RPMI7951 (cell line): ENCODE measurements around the gene PACS2. TPM values are rescaled to one million over a fixed set of nuclear protein-coding genes. Genes with fewer than 3 reads are reported as not detected.

Source experiments
- DNase-seq: peaks from one replicate; pipeline ENCODE4 v3.0.0-alpha.2; 2012; ENCODE audit warnings: low read depth
- total RNA-seq: library from RNA; depleted of rRNA; stranded (reverse); fragments of >200 nt; shearing (Covaris generic); gene quantifications from 2 replicates; pipeline ENCODE4 v1.2.3, GENCODE V29; 2014

PACS2 gene
- total RNA-seq, 1 experiment from 2014 or later: 18.1 TPM

DNA sequence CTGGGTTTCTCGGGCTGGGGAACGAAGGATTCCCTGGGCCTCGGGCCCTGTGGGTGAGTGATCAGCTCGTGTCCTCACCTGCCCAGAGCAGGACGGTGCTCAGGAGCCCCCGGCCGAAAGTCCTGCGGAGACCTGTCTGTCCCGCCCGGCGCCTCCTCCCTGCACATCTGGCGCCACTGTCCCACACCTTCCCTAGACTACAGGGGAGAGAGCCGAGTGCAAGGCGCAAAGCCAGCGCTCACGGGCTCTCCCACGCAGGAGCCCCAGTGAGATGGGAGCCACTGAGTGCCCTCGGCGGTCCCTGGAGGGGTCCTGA lies 70.7 kb downstream of the PACS2 start:
- no peak for DNase-seq

DNA sequence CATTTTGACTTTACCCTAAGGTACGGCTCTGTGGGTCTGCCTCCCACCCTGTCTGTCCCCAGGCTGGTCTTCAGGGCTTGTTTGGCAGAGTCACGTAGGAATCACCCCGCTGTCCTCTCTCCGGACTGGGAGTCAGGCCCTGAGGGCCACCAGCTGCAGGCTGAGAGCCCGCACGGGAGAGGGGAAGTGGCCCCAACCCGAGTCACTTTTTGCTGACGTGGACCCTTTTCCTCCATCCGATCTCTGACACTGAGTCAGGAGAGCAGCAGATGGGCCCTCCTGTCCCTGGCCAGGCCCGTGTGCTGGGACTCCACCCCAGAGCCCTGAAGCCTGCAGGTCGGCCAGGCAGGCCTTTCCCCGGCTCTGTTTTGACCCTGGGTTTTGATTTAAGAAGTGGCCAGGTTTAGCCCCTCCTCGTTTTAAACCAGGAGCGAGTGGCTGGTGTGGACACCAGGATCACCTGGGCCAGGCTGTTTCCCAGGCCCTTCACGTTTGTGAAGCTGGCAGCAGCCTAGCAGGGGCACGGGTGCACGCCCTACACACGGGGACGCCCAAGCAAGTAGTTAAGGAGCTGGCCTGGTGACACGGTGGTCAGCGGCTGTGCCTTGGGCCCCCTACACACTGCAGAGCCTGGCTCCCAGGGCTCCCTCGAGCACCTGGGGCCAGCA lies 71.3 kb downstream of the PACS2 start:
- DNase-seq: no peak

DNA sequence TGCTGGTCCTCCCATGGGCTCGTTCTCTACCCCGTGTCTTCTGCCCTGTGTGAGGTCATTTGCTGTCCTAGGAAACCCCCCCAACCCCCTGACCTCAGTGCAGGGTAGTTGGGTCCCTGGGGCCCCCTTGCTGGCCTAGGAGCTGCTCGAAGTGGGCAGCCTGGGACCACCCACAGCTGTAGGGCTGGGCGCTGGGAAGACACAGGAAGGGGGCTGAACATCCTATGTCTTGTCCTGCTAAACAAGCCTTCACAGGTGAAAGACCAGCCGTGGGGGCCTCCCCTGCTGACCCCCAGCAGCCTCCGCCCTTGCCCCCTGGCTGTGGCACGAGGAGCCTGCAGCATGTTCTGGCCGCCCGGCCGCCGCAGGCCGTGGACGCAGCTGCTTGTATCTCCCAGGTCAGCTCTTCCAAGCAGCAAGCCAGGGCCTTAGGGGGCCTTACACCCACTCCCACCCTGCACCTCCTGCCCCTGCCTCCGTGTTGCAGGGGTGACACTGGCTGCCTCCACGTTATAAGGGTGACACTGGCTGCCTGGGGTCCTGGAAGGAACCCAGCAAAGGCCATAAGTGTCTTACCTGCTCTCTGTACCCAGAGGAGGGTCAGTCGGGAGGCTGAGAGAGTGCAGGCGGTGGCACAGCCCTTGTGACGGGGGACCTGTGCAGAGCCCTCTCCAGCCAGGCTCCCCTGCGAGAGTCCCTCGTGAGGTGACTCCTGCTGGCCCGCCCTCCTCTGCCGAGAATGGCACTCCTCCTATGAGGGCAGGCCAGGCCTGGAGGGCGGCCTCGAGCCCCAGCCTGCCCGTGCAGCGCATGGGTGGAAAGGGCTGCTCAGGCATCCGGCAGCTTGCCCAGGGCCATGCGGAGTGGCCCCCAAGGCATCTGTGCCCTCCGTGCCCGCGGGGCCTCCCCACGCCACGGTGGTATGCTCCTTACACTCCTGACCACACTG lies 72.3 kb downstream of the PACS2 start:
- DNase-seq: no peak

DNA sequence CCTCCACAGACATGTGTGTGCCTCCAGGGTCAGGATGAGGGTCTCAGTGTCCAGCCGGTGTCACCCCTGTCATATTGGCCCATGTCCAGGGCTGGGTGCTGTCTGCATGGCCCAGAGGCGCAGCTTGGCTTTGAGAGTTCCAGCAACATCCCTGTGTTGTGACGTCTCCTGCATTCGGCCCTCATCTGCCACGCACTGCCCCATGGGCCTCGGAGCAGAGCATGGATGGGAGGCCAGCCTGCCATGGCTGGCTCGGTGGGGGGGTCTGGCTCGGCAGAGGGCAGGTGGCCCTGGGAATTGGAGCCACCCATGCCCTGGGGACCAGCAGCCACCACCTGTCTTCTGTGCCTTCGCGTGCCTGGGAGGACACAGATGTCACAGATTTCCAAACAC lies 73.0 kb downstream of the PACS2 start:
- DNase-seq: no peak

DNA sequence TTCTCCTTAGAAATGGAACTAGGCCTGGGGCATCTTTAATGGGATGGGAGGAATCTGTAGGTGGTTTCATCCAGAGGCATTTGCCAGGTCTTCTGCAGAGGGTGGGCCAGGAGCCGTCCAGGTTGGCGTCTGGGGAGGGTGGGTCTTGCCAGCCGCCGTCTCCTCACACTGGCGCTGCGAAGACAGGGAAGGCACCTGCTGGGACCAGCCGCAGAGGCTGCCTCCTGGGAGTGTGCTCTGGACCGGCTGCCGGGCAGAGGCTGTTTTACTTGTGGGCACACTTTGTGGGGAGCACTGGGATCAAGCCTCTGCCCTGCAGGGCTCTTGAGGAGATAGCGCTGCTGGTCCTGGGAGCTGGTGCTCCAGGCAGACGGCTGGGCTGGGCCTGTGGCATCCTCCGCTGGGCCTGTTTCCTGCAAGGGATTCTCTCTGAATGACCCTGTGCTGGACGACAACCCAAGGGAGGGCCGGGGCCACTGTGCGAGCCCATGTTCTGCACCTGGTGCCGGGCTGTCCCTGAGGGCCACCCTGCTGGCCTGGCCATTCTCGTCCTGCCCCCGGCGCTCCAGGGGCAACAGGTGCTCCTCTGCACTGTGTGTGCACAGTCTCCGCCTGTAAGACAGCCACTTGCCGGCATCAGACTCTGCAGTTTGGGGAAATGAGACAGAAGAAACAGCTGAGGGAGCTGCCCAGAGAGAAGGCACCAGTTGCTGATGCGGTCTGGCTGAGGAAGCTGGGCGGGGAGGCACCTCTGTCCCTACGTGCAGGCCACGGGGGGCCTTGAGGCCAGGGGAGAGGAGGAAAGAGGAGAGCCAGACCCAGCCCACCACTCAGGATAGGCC lies 73.8 kb downstream of the PACS2 start:
- no peak for DNase-seq

DNA sequence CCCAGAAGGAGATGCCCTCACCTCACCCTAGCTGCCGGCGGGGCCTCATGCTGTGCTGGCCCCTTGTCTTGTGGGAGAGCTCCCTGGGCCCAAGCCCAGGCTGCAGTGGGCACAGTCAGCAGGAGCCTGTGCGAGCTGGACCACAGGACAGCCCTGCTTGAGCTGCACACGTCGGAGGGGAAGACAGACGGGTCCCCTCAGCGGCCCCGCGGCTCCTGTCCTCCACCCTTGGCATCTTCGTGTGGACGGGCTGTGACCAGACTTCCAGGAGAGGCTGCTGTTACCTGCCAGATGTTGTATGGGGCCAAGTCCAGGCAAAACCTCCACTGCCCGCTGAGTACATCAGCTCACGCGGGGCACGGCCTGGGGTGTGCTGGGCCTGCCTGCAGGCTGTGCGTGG lies 74.4 kb downstream of the PACS2 start:
- DNase-seq: no peak

DNA sequence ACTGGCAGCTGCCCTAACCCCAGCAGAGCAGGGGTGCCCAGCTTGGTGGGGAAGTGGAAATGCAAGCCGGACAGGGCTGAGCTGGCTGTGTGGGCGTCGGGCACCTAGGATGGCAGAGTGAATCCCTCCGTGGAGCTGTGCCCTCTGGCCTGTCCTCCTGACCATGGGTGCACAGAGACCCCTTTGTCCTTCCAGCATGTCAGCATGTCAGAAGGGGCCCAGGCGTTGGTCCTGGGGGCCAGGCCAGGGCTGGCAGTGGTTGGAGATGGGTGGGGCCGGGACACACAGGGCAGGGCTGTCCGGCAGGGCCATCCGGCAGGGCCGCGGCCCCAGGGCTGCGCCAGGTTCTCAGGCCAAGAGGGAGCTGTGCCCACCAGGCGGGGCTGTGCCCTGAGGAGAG lies 75.0 kb downstream of the PACS2 start:
- no peak for DNase-seq

DNA sequence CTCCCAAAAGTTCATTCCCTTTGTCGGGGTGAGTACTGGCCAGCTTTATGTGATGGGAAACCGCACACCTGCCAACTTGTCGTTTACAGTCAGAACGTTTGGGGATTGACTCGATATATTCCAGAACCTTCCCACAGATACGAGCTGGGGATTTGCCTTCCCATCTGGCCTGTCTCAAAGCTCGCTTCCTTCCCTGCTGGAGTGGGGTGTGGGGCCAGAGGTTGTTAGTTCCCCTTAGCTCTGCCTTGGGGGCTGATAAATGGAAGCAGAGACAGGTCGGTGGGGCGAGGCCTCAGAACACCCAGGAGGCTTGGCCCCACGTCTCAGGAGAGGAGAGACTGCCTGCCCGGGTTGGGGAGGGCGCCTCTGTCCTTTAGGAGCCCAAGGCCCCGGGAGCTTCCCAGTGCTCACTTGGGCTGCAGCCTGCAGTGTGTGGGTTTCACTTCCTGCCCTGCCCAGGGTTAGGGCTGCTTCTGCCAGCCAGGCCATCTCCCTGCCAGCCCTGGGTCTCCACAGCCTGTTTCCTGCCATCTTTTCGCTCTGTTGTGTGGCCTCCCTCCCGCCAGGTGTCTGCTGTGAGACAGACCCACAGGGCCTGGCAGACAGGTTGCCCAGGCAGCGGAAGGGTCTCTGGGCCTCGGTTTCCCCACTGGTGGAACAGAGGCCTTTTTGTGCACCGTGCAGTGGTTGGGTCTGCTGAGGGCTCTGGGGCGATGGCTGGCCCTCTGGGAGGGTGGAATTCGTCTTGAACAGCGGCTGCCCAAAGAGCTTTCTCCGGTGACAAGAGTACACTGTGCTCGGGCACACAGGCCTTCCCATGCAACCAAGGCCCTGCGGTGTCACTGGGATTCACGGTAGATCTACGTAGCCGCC lies 75.7 kb downstream of the PACS2 start:
- DNase-seq: no peak

DNA sequence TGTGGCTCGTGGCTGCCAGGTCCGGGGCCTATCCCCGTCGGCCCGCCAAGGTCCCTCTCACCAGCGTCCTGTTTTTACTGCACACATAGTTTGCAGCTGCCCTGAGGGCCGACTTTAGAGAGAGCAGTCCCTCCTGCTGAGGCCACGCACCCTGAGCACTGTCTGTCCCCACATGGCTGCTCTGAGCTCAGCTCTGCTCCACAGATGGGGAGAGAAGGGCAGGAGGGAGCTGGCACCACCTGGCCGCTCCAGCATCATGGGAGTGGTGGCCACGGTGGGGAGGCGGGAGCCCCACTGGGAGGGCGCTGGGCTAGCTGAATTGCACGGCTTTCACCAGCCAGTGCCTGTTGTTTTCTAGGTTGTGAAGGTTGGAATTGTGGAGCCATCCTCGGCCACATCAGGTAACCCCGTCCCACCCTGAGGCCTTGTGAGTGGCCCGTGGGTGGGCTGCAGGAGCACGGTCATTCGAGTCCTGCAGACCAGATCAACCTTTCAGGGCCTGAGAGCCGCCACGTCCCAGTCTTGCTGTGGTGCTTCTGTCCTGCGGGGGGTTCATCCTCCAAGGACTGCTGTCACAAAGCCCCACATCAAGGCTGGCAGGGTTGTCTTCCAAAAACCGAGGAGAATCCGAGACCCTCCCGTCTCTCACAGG lies 76.4 kb downstream of the PACS2 start:
- DNase-seq: no peak

DNA sequence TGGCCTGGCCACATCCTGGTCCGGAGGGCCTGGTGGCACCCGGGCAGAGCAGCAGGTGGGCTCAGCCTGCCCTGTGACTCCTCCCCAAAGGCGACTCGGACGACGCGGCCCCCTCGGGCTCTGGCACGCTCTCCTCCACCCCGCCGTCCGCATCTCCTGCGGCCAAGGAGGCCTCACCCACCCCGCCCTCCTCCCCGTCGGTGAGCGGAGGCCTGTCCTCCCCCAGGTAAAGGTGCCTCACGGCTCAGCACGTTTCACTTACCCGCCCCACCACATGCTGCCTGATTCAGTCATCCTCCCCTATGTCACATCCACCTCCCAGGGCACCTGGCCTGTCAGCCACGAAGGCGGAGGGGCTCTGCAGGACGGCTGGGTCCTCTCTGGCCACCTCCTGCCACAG lies 77.0 kb downstream of the PACS2 start:
- DNase-seq: no peak

DNA sequence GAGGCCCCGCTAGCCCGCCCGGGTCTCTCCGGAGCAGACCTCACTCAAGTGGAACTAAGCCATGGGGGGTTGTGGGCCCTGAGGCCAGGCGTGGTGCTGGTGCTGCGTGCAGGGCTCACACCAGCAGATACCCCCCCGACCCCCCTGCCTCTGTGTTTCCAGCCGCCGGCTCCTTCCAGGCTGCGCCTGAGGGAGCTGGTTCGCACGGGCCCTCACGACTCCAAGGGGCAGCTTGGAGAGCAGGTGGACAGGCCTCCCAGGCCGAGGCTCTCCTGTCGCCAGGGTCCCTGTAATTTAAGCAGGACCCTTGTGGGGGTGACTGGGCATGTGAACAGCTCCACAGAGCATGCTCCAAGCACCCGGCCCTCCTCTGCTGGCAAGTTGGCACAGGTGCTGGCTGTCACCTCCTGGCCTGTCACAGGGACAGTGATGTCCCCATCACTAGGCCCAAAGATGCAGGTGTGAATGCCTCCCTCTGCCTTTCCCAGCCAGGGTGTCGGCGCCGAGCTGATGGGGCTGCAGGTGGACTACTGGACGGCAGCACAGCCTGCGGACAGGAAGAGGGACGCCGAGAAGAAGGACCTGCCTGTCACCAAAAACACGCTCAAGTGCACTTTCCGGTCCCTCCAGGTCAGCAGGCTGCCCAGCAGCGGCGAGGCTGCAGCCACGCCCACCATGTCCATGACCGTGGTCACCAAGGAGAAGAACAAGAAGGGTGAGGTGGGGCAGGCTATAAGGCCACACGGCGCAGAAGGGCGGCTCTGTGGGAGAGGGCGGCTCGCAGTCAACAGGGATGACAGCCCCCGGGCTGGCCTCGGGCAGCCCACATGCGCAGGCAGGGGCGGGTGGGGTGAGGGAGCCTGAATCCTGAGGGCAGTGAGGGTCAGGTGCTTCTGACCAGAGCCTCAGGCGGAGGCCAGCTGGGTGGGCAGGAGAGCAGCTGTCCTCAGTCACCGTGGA lies 77.9 kb downstream of the PACS2 start:
- no peak for DNase-seq

DNA sequence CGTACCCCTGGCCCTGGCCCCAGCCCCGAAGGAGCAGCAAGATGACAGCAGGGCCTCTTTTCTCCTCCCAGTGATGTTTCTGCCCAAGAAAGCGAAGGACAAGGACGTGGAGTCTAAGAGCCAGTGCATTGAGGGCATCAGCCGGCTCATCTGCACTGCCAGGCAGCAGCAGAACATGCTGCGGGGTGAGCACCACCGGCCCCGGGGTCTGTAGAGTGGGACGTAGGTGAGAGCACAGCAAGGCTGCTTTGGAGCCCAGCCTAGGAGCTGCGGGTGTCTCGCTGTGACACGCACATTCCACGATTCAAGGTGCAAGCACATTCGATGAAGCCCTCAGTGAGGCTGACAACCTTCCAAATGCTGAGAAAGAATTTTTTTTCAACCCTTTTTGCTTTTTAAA lies 78.6 kb downstream of the PACS2 start:
- DNase-seq: no peak

DNA sequence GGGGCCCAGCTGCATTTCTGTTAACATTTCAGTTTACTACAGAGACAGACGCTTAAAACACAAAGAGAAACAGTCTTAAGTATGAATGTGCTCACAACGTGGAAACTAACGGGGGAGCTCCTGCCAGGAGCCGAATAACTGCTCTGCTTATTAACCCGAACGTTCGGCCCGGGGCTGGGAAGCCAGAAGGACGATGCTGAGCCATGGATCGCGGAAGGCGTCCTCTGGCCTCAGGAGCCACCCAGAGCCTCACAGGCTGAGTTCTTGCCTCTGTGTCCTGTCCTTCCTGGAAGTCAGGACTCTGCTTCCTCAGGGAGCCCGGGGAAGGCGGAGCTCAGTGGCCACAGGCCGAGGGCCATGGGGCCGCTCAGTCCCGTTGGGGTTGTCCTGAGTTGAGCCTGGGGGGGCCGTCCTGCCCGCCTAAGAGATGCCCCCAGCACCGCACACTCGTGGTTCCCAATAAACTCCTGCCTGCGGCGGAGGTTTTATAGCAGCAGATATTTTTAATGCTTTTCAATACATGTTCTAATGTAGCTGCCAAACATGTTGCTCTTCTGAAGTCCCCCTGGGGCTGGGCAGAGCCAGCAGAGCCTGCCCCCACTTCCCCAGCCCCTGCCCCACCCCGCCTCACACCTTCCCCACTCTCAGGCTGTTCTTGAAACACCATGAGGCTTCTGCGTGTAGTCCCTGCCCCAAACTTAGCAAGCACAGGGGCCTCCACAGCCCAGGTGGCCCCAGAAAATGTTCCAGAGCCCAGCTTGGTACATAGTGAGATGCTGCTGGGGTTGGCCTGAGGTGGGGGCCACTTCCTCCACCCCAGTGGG lies 80.4 kb downstream of the PACS2 start:
- no peak for DNase-seq

DNA sequence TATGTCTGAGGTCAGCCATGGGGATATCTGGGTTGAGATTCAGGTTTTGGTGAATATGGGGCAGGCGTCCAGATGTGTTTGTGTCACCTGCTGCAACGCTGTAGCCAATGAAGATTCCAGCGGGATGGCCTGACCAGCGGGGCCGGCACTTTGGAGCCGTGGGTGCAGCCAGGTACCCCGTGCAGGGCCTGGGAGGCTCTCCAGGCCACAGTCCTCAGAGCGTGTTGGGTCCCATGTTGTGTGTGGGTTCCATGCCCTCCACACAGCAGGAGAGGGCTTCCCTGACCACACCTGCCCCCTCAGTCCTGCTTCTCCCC lies 80.9 kb downstream of the PACS2 start:
- DNase-seq: no peak

DNA sequence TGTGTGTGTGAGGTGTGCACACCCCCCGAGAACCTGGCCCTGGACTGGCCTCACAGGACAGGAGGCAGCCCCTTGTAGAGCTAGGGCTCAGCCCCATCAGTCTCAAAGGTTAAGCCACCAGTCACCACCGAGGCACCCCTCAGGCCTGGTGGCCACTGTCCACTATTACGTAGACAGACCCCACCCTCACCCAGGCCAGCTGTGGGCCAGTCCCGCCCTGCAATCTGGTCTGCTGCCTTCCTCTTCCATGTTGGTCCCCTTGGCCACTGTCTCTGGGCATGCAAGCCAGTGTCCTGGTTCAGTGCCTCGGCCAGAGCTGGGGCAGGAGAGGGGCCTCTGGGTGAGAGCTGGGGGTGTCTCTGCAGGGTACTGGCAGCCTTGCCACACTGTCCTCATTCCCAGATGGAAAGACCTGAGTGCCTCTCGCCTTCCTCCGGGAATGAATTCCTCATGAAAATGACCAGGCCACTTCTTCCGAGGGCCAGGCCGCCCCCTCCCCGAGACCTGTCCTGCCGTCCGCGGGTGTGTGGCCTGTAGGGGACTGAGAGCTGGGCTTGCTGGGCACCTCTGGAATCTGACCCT lies 82.9 kb downstream of the PACS2 start:
- no peak for DNase-seq

DNA sequence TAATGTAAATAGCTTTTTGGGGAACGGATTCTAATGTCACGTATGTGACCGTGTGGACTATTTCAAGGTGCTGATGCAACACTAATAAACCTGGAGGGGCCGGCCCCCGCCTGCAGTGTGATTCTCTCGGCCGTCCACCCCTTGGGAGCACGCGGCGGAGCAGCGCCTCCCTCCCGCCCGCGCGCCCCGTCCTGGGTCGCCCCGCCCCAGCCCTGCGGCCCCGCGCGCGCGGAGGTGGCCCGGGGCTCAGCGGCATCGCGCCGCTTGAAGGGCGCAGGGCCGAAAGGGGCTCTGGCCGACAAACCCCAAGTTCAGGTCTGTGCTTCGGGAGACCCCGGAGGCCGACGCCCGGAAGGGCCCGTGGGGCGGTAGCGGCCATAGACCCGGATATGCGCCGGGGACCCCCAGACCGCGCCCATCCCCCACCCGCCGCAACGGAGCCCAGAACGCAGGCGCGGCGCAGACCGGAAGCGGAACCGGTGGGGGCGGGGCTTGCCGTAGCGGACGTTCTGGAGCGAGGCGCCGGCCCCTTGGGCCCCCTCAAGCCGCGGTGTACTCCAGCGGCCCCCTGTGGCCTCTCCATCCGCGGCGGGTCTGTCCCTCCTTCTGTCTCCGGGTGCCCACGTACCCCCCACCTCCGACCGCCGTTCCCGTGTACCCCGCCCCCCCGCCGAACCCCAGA lies 83.6 kb downstream of the PACS2 start, which contains the start of gene TEX22:
TEX22 (plus strand) TSS at position 495 of the 682 bp plus-strand sequence. CDS start 803 bp downstream, outside the sequence.
- peak; percentile 72 for DNase-seq

DNA sequence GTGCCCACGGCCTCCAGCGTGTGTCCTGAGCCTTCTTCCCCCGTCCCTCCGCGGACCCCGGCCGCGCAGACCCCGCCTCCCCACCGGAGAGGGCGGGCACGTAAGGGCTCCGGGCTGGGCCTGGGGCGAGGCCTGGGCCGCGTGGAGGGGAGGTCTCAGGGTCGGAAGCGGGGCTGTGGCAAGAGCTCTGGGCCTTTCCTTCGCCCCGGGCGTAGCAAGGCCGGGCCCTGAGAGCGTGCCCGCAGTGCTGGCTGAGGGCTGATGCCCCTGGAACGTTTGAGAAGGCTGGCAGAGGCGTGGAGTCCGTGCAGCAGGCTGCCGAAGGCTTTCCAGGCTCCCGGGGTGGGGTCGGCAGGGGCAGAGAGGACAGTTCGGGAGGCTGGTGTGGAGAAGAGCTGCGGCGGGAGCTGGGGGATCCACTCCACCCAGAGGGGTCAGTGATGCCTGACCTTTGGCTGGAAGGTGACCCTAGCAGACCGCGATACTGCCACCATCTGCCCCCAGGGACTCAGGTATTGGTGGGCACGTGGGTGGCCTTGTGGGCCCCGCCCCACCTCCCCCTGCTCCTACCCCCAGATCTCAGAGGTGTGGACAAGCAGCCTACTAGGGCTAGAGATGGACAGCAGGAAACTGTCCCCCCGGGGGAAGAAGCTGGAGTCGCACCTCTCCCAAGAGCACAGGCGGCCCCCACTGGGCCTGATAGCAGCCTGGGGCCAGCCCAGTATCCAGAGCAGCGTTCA lies 84.3 kb downstream of the PACS2 start:
- peak; percentile 22 for DNase-seq
